ENCODE results near the gene ZNF679. TPM values are rescaled to one million over a fixed set of nuclear protein-coding genes. Genes with fewer than 3 reads are reported as not detected.
"Not testable (repeated sequence)": the region's sequence is repeated elsewhere in the genome, so short reads cannot be mapped to it uniquely, and the experiment has no call there.

The ZNF679 gene
- total RNA-seq, 4 donors from 2014 or later, result not detected

DNA sequence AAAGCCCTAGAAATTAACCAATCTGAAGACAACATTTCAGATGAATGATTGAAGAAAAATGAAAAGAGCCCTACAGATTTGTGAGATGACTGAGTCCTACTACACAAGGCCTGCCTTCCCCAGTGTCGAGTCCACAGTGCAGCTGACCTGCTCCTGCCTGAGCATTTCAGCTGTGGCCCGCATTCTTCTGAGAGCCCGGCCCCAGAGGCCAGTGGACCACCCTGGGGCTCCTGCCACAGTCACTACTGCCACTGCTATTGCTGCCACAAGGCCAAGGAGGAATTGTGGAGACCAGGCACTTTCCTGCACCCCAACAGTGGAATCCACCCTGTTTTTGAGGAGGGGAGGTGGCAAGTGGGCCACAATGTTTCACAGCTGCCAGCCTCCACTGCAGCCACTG lies 40.9 kb upstream of the ZNF679 start:
- DNase-seq (ENCODE audit: low spot score) (no peak), ATAC-seq (ENCODE audit: low FRiP score) (no peak)
- no peak for TF ChIP-seq CTCF (IDR thresholded peaks at IDR 0.05)

GRCh38 chr7:64192148-64192704 lies 36.0 kb upstream of the ZNF679 start:
- no peak for TF ChIP-seq CTCF (IDR thresholded peaks at IDR 0.05)
- no peak for DNase-seq (ENCODE audit: low spot score)
- ATAC-seq (ENCODE audit: low FRiP score), result no peak

DNA sequence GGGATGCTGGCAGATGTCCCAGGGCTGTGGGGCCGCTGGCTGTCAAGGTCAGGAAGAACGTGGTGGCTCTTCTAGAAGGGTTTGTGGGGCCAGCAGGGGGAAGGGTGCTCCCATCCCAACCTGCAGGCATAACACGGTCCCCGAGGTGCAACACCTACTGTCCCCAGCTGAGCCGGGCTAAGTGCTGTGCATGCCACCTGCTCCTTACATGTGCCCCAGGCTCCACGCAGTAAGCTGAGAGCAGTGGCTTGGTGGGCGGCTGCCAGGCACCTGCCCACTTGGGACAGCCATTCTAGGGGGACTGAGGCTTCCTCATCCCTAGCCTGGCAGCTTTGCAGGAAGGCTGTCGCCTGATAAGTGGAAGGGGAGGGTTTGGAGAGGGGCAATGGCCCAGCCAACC lies 35.5 kb upstream of the ZNF679 start:
- no peak for ATAC-seq (ENCODE audit: low FRiP score)
- DNase-seq (ENCODE audit: low spot score), result no peak

DNA sequence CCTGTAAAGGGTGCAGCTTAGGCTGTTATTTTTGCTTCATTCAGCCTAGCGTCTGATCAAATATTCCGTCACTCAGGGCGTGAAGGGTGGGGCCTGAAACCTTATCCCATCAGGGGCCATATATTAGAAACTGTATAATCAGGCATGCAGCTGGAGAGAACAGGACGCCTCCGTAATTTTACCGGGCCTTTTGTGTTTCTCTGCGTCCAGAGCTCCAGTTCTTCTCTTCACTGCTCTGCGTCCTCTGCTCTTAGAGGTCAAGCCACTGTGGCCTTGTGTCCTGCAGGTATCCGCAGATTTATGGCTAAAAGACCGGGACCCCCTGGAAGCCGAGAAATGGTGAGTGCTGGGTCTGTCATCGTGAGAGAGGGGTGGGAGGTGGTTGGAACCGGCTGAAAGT lies 21.4 kb upstream of the ZNF679 start, which contains the start of gene ZNF735:
TSS of gene ZNF735 (plus strand) at position 301 of the 400 bp plus-strand sequence. CDS start at position 301, 0 bp downstream.
- no peak for ATAC-seq (ENCODE audit: low FRiP score)
- TF ChIP-seq CTCF (IDR thresholded peaks at IDR 0.05), result no peak
- no peak for DNase-seq (ENCODE audit: low spot score)

More for the DNA sequence above, 35.5 kb upstream of the ZNF679 start:
- TF ChIP-seq CTCF (IDR thresholded peaks at IDR 0.05), result no peak

DNA sequence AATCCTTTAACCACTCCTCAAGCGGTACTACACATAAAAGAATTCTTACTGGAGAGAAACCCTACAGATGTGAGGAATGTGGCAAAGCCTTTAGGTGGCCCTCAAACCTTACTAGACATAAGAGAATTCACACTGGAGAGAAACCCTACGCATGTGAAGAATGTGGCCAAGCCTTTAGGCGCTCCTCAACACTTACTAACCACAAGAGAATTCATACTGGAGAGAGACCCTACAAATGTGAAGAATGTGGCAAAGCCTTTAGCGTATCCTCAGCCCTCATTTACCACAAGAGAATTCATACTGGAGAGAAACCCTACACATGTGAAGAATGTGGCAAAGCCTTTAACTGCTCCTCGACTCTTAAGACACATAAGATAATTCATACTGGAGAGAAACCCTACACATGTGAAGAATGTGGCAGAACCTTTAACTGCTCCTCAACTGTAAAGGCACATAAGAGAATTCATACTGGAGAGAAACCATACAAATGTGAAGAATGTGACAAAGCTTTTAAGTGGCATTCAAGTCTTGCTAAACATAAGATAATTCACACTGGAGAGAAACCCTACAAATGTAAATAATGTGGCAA lies 8.5 kb upstream of the ZNF679 start:
- ATAC-seq (ENCODE audit: low FRiP score); DNase-seq (ENCODE audit: low spot score): not testable (repeated sequence)

GRCh38 chr7:64223366-64223765 lies 4.9 kb upstream of the ZNF679 start:
- no peak for TF ChIP-seq CTCF (IDR thresholded peaks at IDR 0.05)
- DNase-seq (ENCODE audit: low spot score), result no peak
- ATAC-seq (ENCODE audit: low FRiP score), result no peak

- no peak for TF ChIP-seq CTCF (IDR thresholded peaks at IDR 0.05)
- DNase-seq (ENCODE audit: low spot score), result no peak
- ATAC-seq (ENCODE audit: low FRiP score), result no peak
Measured at GRCh38 chr7:64266341-64266919, 38.2 kb downstream of the ZNF679 start.

All from omental fat pad (tissue), 4 donors.